ENCODE results near the gene ABHD13. TPM values are rescaled to one million over a fixed set of nuclear protein-coding genes. Genes with fewer than 3 reads are reported as not detected.

ABHD13 gene
- total and polyA plus RNA-seq, 11 donors: 2.4 to 6.6 (median 4.9) TPM

DNA sequence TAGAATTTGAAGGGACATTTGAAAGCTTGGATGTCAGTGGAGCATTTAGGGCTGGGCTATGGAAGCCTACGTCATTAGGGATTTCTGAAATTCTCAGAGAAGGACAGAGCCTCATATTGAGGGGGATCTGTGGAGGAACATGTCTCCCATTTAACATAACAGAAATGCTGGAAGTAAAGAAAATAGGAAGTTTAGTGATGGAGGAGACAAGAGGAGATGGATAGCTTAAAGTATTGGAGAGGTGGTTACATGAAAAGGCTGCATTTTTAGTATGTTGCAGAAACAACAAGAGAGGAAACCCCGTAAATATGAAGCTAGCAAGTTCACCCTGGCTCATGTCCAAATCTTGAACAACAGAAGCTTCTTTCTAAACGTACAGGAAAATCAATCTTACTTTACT is 27.3 kb upstream of the ABHD13 start:
- Histone ChIP-seq H3K4me3 (no peak overlapping the region), H3K27me3 (peaks cover 0 to 10% (median 0%) of the 10 kb centered on the region in 9 donors), H3K9me3 (peaks cover 0 to 9% (median 0%) of the 10 kb centered on the region in 12 donors), H3K27ac (no peak overlapping the region), H3K4me1 (no peaks in the 10 kb centered on the region), H3K36me3 (no peaks in the 10 kb centered on the region)
- ATAC-seq (no peak), DNase-seq (no peak)
- WGBS, 4 donors: 50 to 54% (median 52%) methylated on average over 3 of the region's 3 CpGs
- TF ChIP-seq, protein P1, sequence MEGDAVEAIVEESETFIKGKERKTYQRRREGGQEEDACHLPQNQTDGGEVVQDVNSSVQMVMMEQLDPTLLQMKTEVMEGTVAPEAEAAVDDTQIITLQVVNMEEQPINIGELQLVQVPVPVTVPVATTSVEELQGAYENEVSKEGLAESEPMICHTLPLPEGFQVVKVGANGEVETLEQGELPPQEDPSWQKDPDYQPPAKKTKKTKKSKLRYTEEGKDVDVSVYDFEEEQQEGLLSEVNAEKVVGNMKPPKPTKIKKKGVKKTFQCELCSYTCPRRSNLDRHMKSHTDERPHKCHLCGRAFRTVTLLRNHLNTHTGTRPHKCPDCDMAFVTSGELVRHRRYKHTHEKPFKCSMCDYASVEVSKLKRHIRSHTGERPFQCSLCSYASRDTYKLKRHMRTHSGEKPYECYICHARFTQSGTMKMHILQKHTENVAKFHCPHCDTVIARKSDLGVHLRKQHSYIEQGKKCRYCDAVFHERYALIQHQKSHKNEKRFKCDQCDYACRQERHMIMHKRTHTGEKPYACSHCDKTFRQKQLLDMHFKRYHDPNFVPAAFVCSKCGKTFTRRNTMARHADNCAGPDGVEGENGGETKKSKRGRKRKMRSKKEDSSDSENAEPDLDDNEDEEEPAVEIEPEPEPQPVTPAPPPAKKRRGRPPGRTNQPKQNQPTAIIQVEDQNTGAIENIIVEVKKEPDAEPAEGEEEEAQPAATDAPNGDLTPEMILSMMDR (IDR thresholded peaks at IDR 0.05): no peak
- no peak for TF ChIP-seq POLR2A (IDR thresholded peaks at IDR 0.05)
- intact Hi-C loops (cut with DNase I): no loop called here

DNA sequence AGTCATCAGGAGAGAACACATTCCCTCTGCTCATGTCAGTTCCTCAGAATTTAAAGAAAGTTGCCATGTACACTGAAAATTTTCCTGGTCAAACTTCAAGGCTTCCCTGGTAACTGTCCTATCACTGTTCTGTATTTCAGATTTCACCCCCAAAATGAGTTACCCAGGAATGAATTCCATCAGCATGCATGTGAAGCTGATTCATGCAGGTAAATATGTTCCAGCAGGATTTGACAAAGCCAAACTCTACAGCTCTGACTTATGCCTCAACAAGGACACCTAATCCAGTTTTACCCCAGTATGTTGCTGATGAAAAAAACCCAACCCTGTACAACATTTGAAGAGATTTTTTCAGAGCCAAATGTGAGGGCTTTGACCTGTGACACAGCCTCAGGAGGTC is 24.4 kb upstream of the ABHD13 start:
- intact Hi-C loops (cut with DNase I): no loop called here
- DNase-seq: no peak
- ATAC-seq: no peak

DNA sequence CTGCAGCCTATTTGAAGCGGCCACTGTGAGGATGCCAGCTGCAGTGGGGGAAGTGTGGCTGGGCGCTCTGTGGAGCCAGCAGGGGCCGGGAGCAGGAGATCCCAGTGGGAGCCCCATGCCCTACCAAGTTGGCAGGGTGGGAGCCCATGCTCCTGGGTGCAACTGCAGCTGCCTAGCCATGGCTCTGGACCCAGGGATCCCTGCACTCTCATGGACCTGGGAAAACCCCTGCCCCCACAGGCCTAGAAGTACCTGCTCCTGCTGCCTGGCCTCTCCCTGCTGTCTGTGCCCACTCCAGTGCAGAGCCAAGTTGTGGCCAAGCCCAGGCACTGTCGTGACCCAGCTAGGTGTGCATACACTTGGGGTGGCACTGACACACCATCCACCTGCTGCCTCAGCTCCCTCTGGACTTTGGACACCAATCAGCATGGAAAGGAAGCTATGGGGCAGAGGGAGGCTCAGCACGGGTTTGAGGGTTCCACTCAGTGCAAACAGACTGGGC is 23.7 kb upstream of the ABHD13 start:
- no peak for TF ChIP-seq POLR2A (IDR thresholded peaks at IDR 0.05)
- TF ChIP-seq, protein P1 (IDR thresholded peaks at IDR 0.05): no peak
- 78 to 85% (median 80%) methylated on average over 5 of the region's 5 CpGs for WGBS, 4 donors
- Histone ChIP-seq H3K27ac (no peak overlapping the region), H3K9me3 (peaks cover 0 to 9% (median 0%) of the 10 kb centered on the region in 12 donors), H3K4me1 (no peaks in the 10 kb centered on the region), H3K27me3 (peaks cover 0 to 5% (median 0%) of the 10 kb centered on the region in 9 donors), H3K36me3 (no peaks in the 10 kb centered on the region), H3K4me3 (no peak overlapping the region)
- intact Hi-C loops (cut with DNase I): no loop called here
- DNase-seq (no peak), ATAC-seq (no peak)

More for the DNA sequence above, 24.4 kb upstream of the ABHD13 start:
- Histone ChIP-seq H3K27me3 (peaks cover 0 to 7% (median 0%) of the 10 kb centered on the region in 9 donors), H3K36me3 (no peaks in the 10 kb centered on the region), H3K4me1 (no peaks in the 10 kb centered on the region), H3K27ac (no peak overlapping the region), H3K9me3 (peaks cover 0 to 9% (median 0%) of the 10 kb centered on the region in 12 donors), H3K4me3 (no peak overlapping the region)
- TF ChIP-seq POLR2A (IDR thresholded peaks at IDR 0.05): no peak
- TF ChIP-seq, protein P1 (IDR thresholded peaks at IDR 0.05): no peak

DNA sequence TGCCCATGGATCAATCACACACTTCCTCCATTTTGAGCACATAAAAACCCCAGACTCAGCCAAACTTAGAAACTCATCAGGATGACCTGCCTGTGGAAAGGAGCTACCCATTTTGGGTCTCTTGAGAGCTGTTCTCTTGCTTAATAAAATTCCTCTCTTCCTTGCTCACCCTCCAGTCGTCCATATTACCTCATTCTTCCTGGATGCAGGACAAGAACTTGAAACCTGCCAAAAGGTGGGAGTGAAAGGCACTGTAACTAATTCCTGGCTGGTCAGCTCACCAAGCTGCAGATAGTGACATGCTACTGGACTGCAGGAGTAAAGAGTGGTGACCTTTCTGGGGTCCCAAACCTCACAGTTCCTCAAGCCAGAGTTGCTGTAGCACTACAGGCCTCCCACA is 23.0 kb upstream of the ABHD13 start:
- peak in 2 of 4 donors; percentile 28 to 51 for ATAC-seq
- 24 to 43% (median 32%) methylated on average over 1 of the region's 1 CpG for WGBS, 4 donors

More for the DNA sequence above, 23.0 kb upstream of the ABHD13 start:
- Histone ChIP-seq H3K4me3 (no peak overlapping the region), H3K27ac (no peak overlapping the region), H3K4me1 (no peaks in the 10 kb centered on the region), H3K36me3 (no peaks in the 10 kb centered on the region), H3K9me3 (peaks cover 0 to 9% (median 0%) of the 10 kb centered on the region in 12 donors), H3K27me3 (peaks cover 0 to 4% (median 0%) of the 10 kb centered on the region in 9 donors)
- intact Hi-C loops (cut with DNase I): no loop called here
- DNase-seq: no peak
- TF ChIP-seq, protein P1 (IDR thresholded peaks at IDR 0.05): no peak
- no peak for TF ChIP-seq POLR2A (IDR thresholded peaks at IDR 0.05)
